Brain microvascular endothelial cell (primary cell): ENCODE results near the gene CD2AP.
"Not testable (repeated sequence)": the region's sequence is repeated elsewhere in the genome, so short reads cannot be mapped to it uniquely, and the experiment has no call there.

ENCODE experiments used
- DNase-seq: peaks from one replicate; pipeline ENCODE4 v3.0.0-alpha.2; 2020
- H3K27ac ChIP-seq: fragments of 250-450 bp; sonication (Bioruptor Pico); 2 replicates; pipeline ENCODE4 v1.5.1; 2020; ENCODE audit warnings: mild to moderate bottlenecking, moderate library complexity
- H3K27me3 ChIP-seq: fragments of 250-450 bp; sonication (Bioruptor Pico); replicated peaks from 2 replicates; pipeline ENCODE4 v1.5.1; 2020; ENCODE audit warnings: mild to moderate bottlenecking
- H3K36me3 ChIP-seq: fragments of 250-450 bp; sonication (Bioruptor Pico); replicated peaks from 2 replicates; pipeline ENCODE4 v1.5.1; 2020; ENCODE audit warnings: mild to moderate bottlenecking
- H3K4me3 ChIP-seq: 2 replicates; pipeline ENCODE4 v1.5.1; 2011; ENCODE audit warnings: low read depth, mild to moderate bottlenecking, control low read depth, low read length, moderate library complexity
- CTCF ChIP-seq: IDR thresholded peaks from 2 replicates; pipeline ENCODE4 v1.5.1; 2011; ENCODE audit warnings: low read depth, mild to moderate bottlenecking, moderate library complexity, low read length, control low read depth, inconsistent platforms; ENCODE audit errors: missing control alignments
- in situ Hi-C: cut with HindIII; loops from 2 replicates; pipeline ENCODE4 v1.10.0; 2017; ENCODE audit warnings: low sequenced_read_pairs, low pct_ligation_motif_present

The CD2AP gene

GRCh38 chr6:47437592-47437991 lies 40.0 kb upstream of the CD2AP start:
- no peak for TF ChIP-seq CTCF
- Histone ChIP-seq H3K27ac (no peak overlapping the region), H3K4me3 (no peak overlapping the region), H3K36me3 (no peaks in the 10 kb centered on the region), H3K27me3 (no peaks in the 10 kb centered on the region)
- in situ Hi-C loops, result no loop called here
- DNase-seq, result no peak

- in situ Hi-C loops, result no loop called here
- H3K27me3 ChIP-seq, result no peaks in the 10 kb centered on the region
- TF ChIP-seq CTCF, result no peak
- DNase-seq, result no peak
- no peak overlapping the region for H3K27ac ChIP-seq
- no peaks in the 10 kb centered on the region for H3K36me3 ChIP-seq
- no peak overlapping the region for H3K4me3 ChIP-seq
These were observed 38.9 kb upstream of the CD2AP start for GRCh38 chr6:47438481-47439347.

GRCh38 chr6:47439348-47439668 lies 38.3 kb upstream of the CD2AP start:
- Histone ChIP-seq H3K27ac (no peak overlapping the region), H3K36me3 (no peaks in the 10 kb centered on the region), H3K4me3 (no peak overlapping the region), H3K27me3 (no peaks in the 10 kb centered on the region)
- no peak for TF ChIP-seq CTCF
- no peak for DNase-seq
- in situ Hi-C loops, result no loop called here

GRCh38 chr6:47440719-47441118 lies 36.9 kb upstream of the CD2AP start:
- no peaks in the 10 kb centered on the region for H3K27me3 ChIP-seq
- no peak for DNase-seq
- H3K27ac ChIP-seq, result no peak overlapping the region
- in situ Hi-C loops, result no loop called here
- H3K36me3 ChIP-seq, result no peaks in the 10 kb centered on the region
- no peak for TF ChIP-seq CTCF
- H3K4me3 ChIP-seq, result no peak overlapping the region

GRCh38 chr6:47444964-47445363 lies 32.6 kb upstream of the CD2AP start:
- DNase-seq, H3K4me3 ChIP-seq, in situ Hi-C loops, H3K27me3 ChIP-seq, H3K36me3 ChIP-seq, H3K27ac ChIP-seq: not testable (repeated sequence)

GRCh38 chr6:47446669-47447330 lies 30.8 kb upstream of the CD2AP start:
- H3K36me3 ChIP-seq, result no peaks in the 10 kb centered on the region
- no peak overlapping the region for H3K27ac ChIP-seq
- TF ChIP-seq CTCF, result no peak
- no peak for DNase-seq
- in situ Hi-C loops, result no loop called here
- no peak overlapping the region for H3K4me3 ChIP-seq
- H3K27me3 ChIP-seq, result no peaks in the 10 kb centered on the region
